K562 (cell line): ENCODE data around the gene UIMC1. TPM values are rescaled to one million over a fixed set of nuclear protein-coding genes. Genes with fewer than 3 reads are reported as not detected.

Source experiments
- ATAC-seq: fragments of 200-7000 bp; cut with Tn5 transposase; 3 replicates; pipeline ENCODE4 v1.9.1; 2020; ENCODE audit warnings: moderate library complexity
- BruUV-seq: library from RNA; stranded (reverse); fragments of 400-500 nt; replicated peaks from 2 replicates; lab custom pipeline; 2021; lab: Mats Ljungman, UMichigan
- CTCF ChIA-PET: fragments of 300-600 bp; formaldehyde crosslinking; extraction: SDS; loops from one replicate; lab custom pipeline; 2021; ENCODE audit warnings: low intra/inter-chr PET ratio; lab: Yijun Ruan, JAX
- POLR2A ChIA-PET: fragments of 300-600, 350-650 bp; sonication (Branson Sonifier 250); formaldehyde crosslinking; extraction: SDS; loops from one replicate; lab custom pipeline; 2021; ENCODE audit warnings: antibody characterized with exemption, inconsistent platforms; lab: Yijun Ruan, JAX
- DNase-seq, 4 experiments: peaks; one replicate each; pipeline versions ENCODE4 v3.0.0 to v3.0.0-alpha.2; 2011 to 2018; ENCODE audit warnings: low spot score in 3 of 4, mixed read lengths in 3 of 4; ENCODE audit errors: extremely low read depth in 1 of 4
- FAIRE-seq: peaks from 2 replicates; lab custom pipeline; 2011; peaks lifted over from hg19 to GRCh38; lab: Jason Lieb, UNC
- H2AFZ ChIP-seq: 2 replicates; pipeline ENCODE4 v1.6.0; 2011; ENCODE audit warnings: low read depth, low read length, control low read depth, inconsistent platforms
- H3K27ac ChIP-seq: fragments of 200-600 bp; 3 replicates; pipeline ENCODE4 v1.8.0; 2011; ENCODE audit warnings: low read depth, mild to moderate bottlenecking, control low read depth, inconsistent platforms, low read length, moderate library complexity, mixed read lengths; ENCODE audit errors: extremely low read depth
- H3K27me3 ChIP-seq, 2 experiments: fragments of 300-600 bp in 1 of 2; 2 replicates in 1 of 2; 3 replicates in 1 of 2; pipeline versions ENCODE4 v1.6.0 to v1.8.0; 2011; ENCODE audit warnings: inconsistent platforms in 2 of 2, low read length in 2 of 2, mild to moderate bottlenecking in 1 of 2, mixed read lengths in 1 of 2, moderate library complexity in 1 of 2; ENCODE audit not compliant: control insufficient read depth in 2 of 2, insufficient read depth in 2 of 2
- H3K36me3 ChIP-seq: fragments of 300-600 bp; 3 replicates; pipeline ENCODE4 v1.8.0; 2011; ENCODE audit warnings: mild to moderate bottlenecking, low read length, inconsistent platforms; ENCODE audit not compliant: control insufficient read depth, insufficient read depth
- H3K4me1 ChIP-seq, 2 experiments: fragments of 200-600 bp in 1 of 2; replicated peaks in 1 of 2; 2 replicates in 1 of 2; 3 replicates in 1 of 2; pipeline versions ENCODE4 v1.5.1 to v1.8.0; 2011; ENCODE audit warnings: inconsistent platforms in 2 of 2, low read length in 2 of 2, mild to moderate bottlenecking in 1 of 2, mixed read lengths in 1 of 2, moderate library complexity in 1 of 2; ENCODE audit not compliant: control insufficient read depth in 2 of 2, insufficient read depth in 2 of 2
- H3K4me2 ChIP-seq: 2 replicates; pipeline ENCODE4 v1.6.1; 2011; ENCODE audit warnings: low read length, control low read depth, inconsistent platforms, mixed read lengths; ENCODE audit not compliant: insufficient read depth
- H3K4me3 ChIP-seq: fragments of 200-600 bp; sonication (generic), shearing (Covaris generic); 2 replicates; pipeline ENCODE4 v1.5.1; 2016; ENCODE audit warnings: control low read depth, inconsistent platforms
- H3K79me2 ChIP-seq: fragments of 200-600 bp; 3 replicates; pipeline ENCODE4 v1.8.0; 2011; ENCODE audit warnings: low read length, inconsistent platforms; ENCODE audit not compliant: control insufficient read depth, insufficient read depth
- H3K9ac ChIP-seq, 2 experiments: 2 replicates each; pipeline versions ENCODE4 v1.6.0 to v1.6.1; 2011; ENCODE audit warnings: low read depth in 2 of 2, low read length in 2 of 2, control low read depth in 1 of 2, inconsistent platforms in 1 of 2, mild to moderate bottlenecking in 1 of 2, mixed read lengths in 1 of 2; ENCODE audit not compliant: insufficient read depth in 1 of 2
- H3K9me1 ChIP-seq: one replicate; pipeline ENCODE4 v1.6.0; 2011; ENCODE audit warnings: inconsistent platforms, mild to moderate bottlenecking, low read length, moderate library complexity; ENCODE audit not compliant: control insufficient read depth, insufficient read depth
- H3K9me3 ChIP-seq: replicated peaks from 2 replicates; pipeline ENCODE4 v1.5.1; 2011; ENCODE audit warnings: low read depth, low read length, inconsistent platforms; ENCODE audit not compliant: control insufficient read depth, insufficient read depth
- H4K20me1 ChIP-seq: replicated peaks from 2 replicates; pipeline ENCODE4 v1.6.1; 2011; ENCODE audit warnings: low read length, inconsistent platforms, mixed read lengths; ENCODE audit not compliant: control insufficient read depth, insufficient read depth
- AFF4 ChIP-seq: sonication (generic); formaldehyde crosslinking; IDR thresholded peaks from 2 replicates; pipeline ENCODE4 v1.8.0; 2023; ENCODE audit warnings: mild to moderate bottlenecking, missing genetic modification reagents
- BHLHE40 ChIP-seq: IDR thresholded peaks from 2 replicates; pipeline ENCODE4 v1.6.1; 2011; ENCODE audit warnings: low read length, improper control_type of control experiment
- BRD9 ChIP-seq: fragments of 450-650 bp; IDR thresholded peaks from 2 replicates; pipeline ENCODE4 v1.6.1; 2018; ENCODE audit warnings: low read depth; ENCODE audit not compliant: partially characterized antibody
- CBX2 ChIP-seq: fragments of 200-600 bp; sonication (generic); IDR thresholded peaks from one replicate; pipeline ENCODE4 v1.6.1; 2012; ENCODE audit warnings: mild to moderate bottlenecking, low read length, inconsistent platforms; ENCODE audit not compliant: insufficient read depth, poor library complexity, severe bottlenecking
- ELK3 ChIP-seq: fragments of 450-650 bp; formaldehyde crosslinking; IDR thresholded peaks from 2 replicates; pipeline ENCODE4 v1.4.0; 2020; ENCODE audit warnings: mild to moderate bottlenecking
- HDAC8 ChIP-seq: fragments of 450-650 bp; IDR thresholded peaks from 2 replicates; pipeline ENCODE4 v1.6.1; 2016; ENCODE audit warnings: mild to moderate bottlenecking, missing genetic modification characterization, moderate library complexity, missing compliant biosample characterization
- HMGN3 ChIP-seq: IDR thresholded peaks from 2 replicates; pipeline ENCODE4 v1.6.1; 2011; ENCODE audit warnings: borderline replicate concordance, low read depth, mild to moderate bottlenecking, mixed read lengths, low read length; ENCODE audit not compliant: insufficient read length; ENCODE audit errors: extremely low read depth
- NFATC3 ChIP-seq: fragments of 450-650 bp; IDR thresholded peaks from 2 replicates; pipeline ENCODE4 v1.6.1; 2017; ENCODE audit warnings: mild to moderate bottlenecking
- SP1 ChIP-seq: sonication (generic); formaldehyde crosslinking; IDR thresholded peaks from 2 replicates; pipeline ENCODE4 v1.8.1; 2022; ENCODE audit warnings: mild to moderate bottlenecking, missing genetic modification reagents
- ZNF224 ChIP-seq: sonication (generic); formaldehyde crosslinking; IDR thresholded peaks from 2 replicates; pipeline ENCODE4 v1.8.0; 2022; ENCODE audit warnings: mild to moderate bottlenecking, missing genetic modification reagents
- WGBS: fragments of 100-300 bp; shearing (Covaris generic); methylation state at CpG from one replicate; pipeline ENCODE4 v1.1.6; 2016; ENCODE audit warnings: low coverage, mixed read lengths; ENCODE audit not compliant: insufficient coverage; ENCODE audit errors: missing lambda C conversion rate; 5-methylcytosine and 5-hydroxymethylcytosine counted together
- in situ Hi-C: fragments of 300-500 bp; cut with MboI; formaldehyde crosslinking; loops from 4 replicates; pipeline ENCODE4 v1.15.0; 2018; ENCODE audit warnings: inconsistent platforms, mixed read lengths
- intact Hi-C: fragments of 100-400 bp; cut with micrococcal nuclease; formaldehyde crosslinking; loops from 2 replicates; pipeline ENCODE4 v1.14.2; 2022
- polyA plus RNA-seq, 8 experiments: library from polyadenylated mRNA; depleted of rRNA in 4 of 8; stranded (reverse) in 5 of 8; unstranded in 3 of 8; fragments of >200 nt; fragmentation: Nextera tagmentation in 2 of 8; fragmentation: Illumina TruSeq in 1 of 8; extraction: Ambion mirVana in 2 of 8; extraction: Trizol in 1 of 8; gene quantifications; 2 replicates each; pipeline versions ENCODE4 v1.2.1 to v1.2.3, GENCODE V29; 2011 to 2014; ENCODE audit warnings: inconsistent platforms in 1 of 8, missing spikeins in 1 of 8
- total RNA-seq, 7 experiments: library from RNA; depleted of rRNA in 6 of 7; stranded (reverse); fragments of >200 nt in 6 of 7; fragmentation: Illumina TruSeq in 2 of 7; extraction: Trizol in 2 of 7; gene quantifications; 2 replicates each; pipeline versions ENCODE4 v1.2.1 to v1.2.3, GENCODE V29; 2011 to 2021; ENCODE audit warnings: low replicate concordance in 1 of 7

Gene UIMC1
- total and polyA plus RNA-seq, 9 of the 15 experiments (the other 6 are each of a cell fraction or from before 2014, with no cell fraction given): 14.9 to 51.7 (median 36.8) TPM

- Histone ChIP-seq H3K4me1 (peaks cover 0 to 58% of the 10 kb centered on the region in 2 experiments; a peak in 2 of 5 replicates), H3K9ac (peak overlapping the region in 1 of 2 experiments; percentile 17; a peak in 1 of 4 replicates), H3K9me1 (peaks cover 4% of the 10 kb centered on the region), H2AFZ (no peak overlapping the region), H3K4me3 (no peak overlapping the region), H3K36me3 (no peaks in the 10 kb centered on the region), H3K27ac (no peak overlapping the region), H3K4me2 (no peak overlapping the region), H3K9me3 (no peaks in the 10 kb centered on the region), H4K20me1 (peaks cover 28% of the 10 kb centered on the region), H3K27me3 (peaks cover 76 to 96% of the 10 kb centered on the region in 2 experiments), H3K79me2 (no peaks in the 10 kb centered on the region)
- DNase-seq: no peak
- intact Hi-C loops (no loop called here), in situ Hi-C loops (no loop called here)
- ChIA-PET POLR2A (interaction anchor here (0.5 to 1.2 kb wide), 3 partner anchors 13 to 15 kb away, joined by 4 to 6 read pairs (median 4); no protein-coding TSS in a partner anchor), CTCF (no interaction called here)
- ATAC-seq: no peak
- TF ChIP-seq HMGN3 (no peak), CBX2 (no peak), BHLHE40 (no peak), AFF4 (no peak), HDAC8 (tag) (no peak), BRD9 (no peak), ELK3 (CRISPR knock-in tag) (no peak), SP1 (CRISPR knock-in tag) (no peak), NFATC3 (no peak), ZNF224 (CRISPR knock-in tag) (no peak)
- 3% methylated on average over 20 of the region's 21 CpGs for WGBS
- FAIRE-seq: no peak
- BruUV-seq: no TSS peak
Measured at GRCh38 chr5:176877793-176878331, 128.7 kb downstream of the UIMC1 start.
